ENCODE measurements around the gene PRICKLE1.

Gene PRICKLE1

DNA sequence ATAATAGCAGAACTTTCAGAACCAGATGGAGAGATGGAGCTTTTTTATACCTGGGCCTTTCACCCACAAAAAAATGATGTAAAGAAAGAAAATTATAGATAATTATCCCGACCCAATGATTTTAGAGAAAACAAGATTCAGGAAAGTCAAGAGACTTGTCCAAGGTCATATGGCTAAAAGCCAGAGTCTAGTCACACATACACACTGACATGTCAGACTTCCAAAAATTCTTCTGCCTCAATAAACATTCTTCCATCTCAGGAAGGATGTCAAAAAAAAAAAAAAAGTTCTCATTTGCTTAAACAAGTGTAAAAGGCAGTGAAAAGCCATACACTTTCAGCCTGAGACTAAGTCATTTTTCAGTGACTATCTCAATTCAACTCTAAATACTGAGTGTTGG is 116.0 kb downstream of the PRICKLE1 start:
- Histone ChIP-seq H3F3A (ENCODE audit: low read depth) (no peaks in the 10 kb centered on the region), H3K9ac (ENCODE audit: low read depth, low read length, poor library complexity, severe bottlenecking) (no peak overlapping the region), H3K9me3 (ENCODE audit: insufficient read depth, low read depth, low read length) (no peaks in the 10 kb centered on the region), H2AFZ (ENCODE audit: low read length) (no peak overlapping the region), H3K9me2 (replicated peaks; ENCODE audit: low read depth, low read length) (no peaks in the 10 kb centered on the region), H3K4me2 (ENCODE audit: low read depth, low read length, poor library complexity, severe bottlenecking) (no peak overlapping the region), H3K79me2 (ENCODE audit: insufficient read depth, low read length) (no peaks in the 10 kb centered on the region), H3K36me3 (ENCODE audit: insufficient read depth, low read length) (no peaks in the 10 kb centered on the region), H4K20me1 (ENCODE audit: insufficient read depth, low read length, poor library complexity, severe bottlenecking) (no peaks in the 10 kb centered on the region), H3K4me1 (ENCODE audit: insufficient read depth, low read length, poor library complexity, severe bottlenecking) (peaks cover 16% of the 10 kb centered on the region), H3K27me3 (ENCODE audit: insufficient read depth, low read length, poor library complexity, severe bottlenecking) (no peaks in the 10 kb centered on the region), H3K4me3 (ENCODE audit: low read length, poor library complexity, severe bottlenecking) (no peak overlapping the region)
- no peak for TF ChIP-seq EZH2phosphoT487 (IDR thresholded peaks at IDR 0.05; ENCODE audit: borderline replicate concordance)
- TF ChIP-seq, protein P1, sequence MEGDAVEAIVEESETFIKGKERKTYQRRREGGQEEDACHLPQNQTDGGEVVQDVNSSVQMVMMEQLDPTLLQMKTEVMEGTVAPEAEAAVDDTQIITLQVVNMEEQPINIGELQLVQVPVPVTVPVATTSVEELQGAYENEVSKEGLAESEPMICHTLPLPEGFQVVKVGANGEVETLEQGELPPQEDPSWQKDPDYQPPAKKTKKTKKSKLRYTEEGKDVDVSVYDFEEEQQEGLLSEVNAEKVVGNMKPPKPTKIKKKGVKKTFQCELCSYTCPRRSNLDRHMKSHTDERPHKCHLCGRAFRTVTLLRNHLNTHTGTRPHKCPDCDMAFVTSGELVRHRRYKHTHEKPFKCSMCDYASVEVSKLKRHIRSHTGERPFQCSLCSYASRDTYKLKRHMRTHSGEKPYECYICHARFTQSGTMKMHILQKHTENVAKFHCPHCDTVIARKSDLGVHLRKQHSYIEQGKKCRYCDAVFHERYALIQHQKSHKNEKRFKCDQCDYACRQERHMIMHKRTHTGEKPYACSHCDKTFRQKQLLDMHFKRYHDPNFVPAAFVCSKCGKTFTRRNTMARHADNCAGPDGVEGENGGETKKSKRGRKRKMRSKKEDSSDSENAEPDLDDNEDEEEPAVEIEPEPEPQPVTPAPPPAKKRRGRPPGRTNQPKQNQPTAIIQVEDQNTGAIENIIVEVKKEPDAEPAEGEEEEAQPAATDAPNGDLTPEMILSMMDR (conservative IDR thresholded peaks at IDR 0.05; ENCODE audit: low read length) = no peak

DNA sequence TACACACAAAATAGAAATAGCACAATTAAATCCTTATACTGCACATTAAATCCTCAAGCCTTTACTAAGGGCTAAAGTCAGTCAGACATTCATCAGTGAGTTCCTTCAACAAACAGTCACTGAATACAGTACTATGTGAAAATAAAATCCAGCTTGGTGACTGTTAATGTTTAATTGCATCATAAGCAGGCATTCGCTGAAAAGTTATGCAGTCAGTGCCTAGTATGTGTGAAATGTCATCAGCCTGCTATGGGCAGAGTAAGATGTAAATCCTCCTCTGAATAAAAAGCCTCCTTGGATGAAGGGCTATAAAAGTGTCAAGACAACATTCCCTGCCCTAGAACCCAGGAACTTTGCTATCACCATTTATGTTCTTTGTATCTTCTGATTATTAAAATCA is 116.4 kb downstream of the PRICKLE1 start:
- Histone ChIP-seq H3K4me2 (ENCODE audit: low read depth, low read length, poor library complexity, severe bottlenecking) (no peak overlapping the region), H4K20me1 (ENCODE audit: insufficient read depth, low read length, poor library complexity, severe bottlenecking) (no peaks in the 10 kb centered on the region), H3F3A (ENCODE audit: low read depth) (no peaks in the 10 kb centered on the region), H3K4me1 (ENCODE audit: insufficient read depth, low read length, poor library complexity, severe bottlenecking) (peaks cover 20% of the 10 kb centered on the region), H3K36me3 (ENCODE audit: insufficient read depth, low read length) (no peaks in the 10 kb centered on the region), H2AFZ (ENCODE audit: low read length) (no peak overlapping the region), H3K27me3 (ENCODE audit: insufficient read depth, low read length, poor library complexity, severe bottlenecking) (no peaks in the 10 kb centered on the region), H3K9ac (ENCODE audit: low read depth, low read length, poor library complexity, severe bottlenecking) (no peak overlapping the region), H3K9me3 (ENCODE audit: insufficient read depth, low read depth, low read length) (no peaks in the 10 kb centered on the region), H3K9me2 (replicated peaks; ENCODE audit: low read depth, low read length) (no peaks in the 10 kb centered on the region), H3K79me2 (ENCODE audit: insufficient read depth, low read length) (no peaks in the 10 kb centered on the region), H3K4me3 (ENCODE audit: low read length, poor library complexity, severe bottlenecking) (no peak overlapping the region)
- TF ChIP-seq EZH2phosphoT487 (IDR thresholded peaks at IDR 0.05; ENCODE audit: borderline replicate concordance) = no peak
- TF ChIP-seq, protein P1 (conservative IDR thresholded peaks at IDR 0.05; ENCODE audit: low read length) = no peak

DNA sequence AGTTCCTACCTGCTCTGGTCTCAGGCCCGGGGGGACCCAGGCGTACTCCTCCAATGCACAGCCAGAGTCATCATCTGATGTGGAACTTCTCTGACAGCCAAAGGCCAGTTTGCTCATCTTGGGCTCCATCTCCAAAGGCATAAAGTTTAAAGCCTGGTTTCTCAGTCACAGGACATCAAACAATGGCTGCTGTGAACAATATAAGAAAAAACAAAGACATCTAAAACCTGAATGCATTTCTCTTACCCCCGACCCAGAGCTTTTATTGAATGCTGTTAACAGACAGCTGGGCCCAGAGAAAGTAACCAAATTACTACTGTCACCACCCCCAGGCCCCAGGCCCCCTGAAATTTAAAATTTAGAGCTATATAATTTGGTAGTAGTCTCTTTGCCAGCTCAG is 117.2 kb downstream of the PRICKLE1 start:
- Histone ChIP-seq H2AFZ (ENCODE audit: low read length) (no peak overlapping the region), H3F3A (ENCODE audit: low read depth) (no peaks in the 10 kb centered on the region), H4K20me1 (ENCODE audit: insufficient read depth, low read length, poor library complexity, severe bottlenecking) (no peaks in the 10 kb centered on the region), H3K36me3 (ENCODE audit: insufficient read depth, low read length) (no peaks in the 10 kb centered on the region), H3K27me3 (ENCODE audit: insufficient read depth, low read length, poor library complexity, severe bottlenecking) (no peaks in the 10 kb centered on the region), H3K4me2 (ENCODE audit: low read depth, low read length, poor library complexity, severe bottlenecking) (no peak overlapping the region), H3K9me3 (ENCODE audit: insufficient read depth, low read depth, low read length) (no peaks in the 10 kb centered on the region), H3K4me1 (ENCODE audit: insufficient read depth, low read length, poor library complexity, severe bottlenecking) (peaks cover 21% of the 10 kb centered on the region), H3K9ac (ENCODE audit: low read depth, low read length, poor library complexity, severe bottlenecking) (no peak overlapping the region), H3K4me3 (ENCODE audit: low read length, poor library complexity, severe bottlenecking) (no peak overlapping the region), H3K9me2 (replicated peaks; ENCODE audit: low read depth, low read length) (no peaks in the 10 kb centered on the region), H3K79me2 (ENCODE audit: insufficient read depth, low read length) (no peaks in the 10 kb centered on the region)
- TF ChIP-seq, protein P1 (conservative IDR thresholded peaks at IDR 0.05; ENCODE audit: low read length) = no peak
- TF ChIP-seq EZH2phosphoT487 (IDR thresholded peaks at IDR 0.05; ENCODE audit: borderline replicate concordance) = no peak

Data from Loucy (cell line).